ENCODE measurements around the gene CDKN2B-AS1.
"Not testable (repeated sequence)": the region's sequence is repeated elsewhere in the genome, so short reads cannot be mapped to it uniquely, and the experiment has no call there.

Gene CDKN2B-AS1

DNA sequence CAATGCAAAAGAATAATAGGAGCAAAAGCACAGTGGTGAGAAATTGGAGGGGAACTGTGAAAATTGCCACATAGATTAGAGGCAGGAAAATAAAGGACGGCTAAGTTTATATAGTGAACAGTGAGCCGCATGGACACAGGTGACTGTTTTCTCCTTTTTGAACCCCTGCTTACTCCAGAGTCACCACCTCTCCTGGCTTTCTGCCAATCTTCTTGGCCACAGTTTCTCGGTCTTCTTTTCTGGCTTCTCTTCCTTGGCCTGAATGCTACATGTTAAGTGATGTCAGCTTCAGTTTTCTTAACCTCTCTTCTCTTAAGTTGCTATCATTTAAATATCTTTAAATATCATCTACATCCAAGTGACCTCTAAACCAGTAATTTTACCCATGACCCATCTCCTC, 61.8 kb downstream of the CDKN2B-AS1 start:
- Histone ChIP-seq H3K9ac (ENCODE audit: low read length) (no peak overlapping the region), H3K9me2 (replicated peaks; ENCODE audit: insufficient read depth, low read length) (no peaks in the 10 kb centered on the region), H2AFZ (ENCODE audit: low read depth, low read length, severe bottlenecking) (no peak overlapping the region), H3K4me3 (ENCODE audit: insufficient read depth, low read length, poor library complexity, severe bottlenecking) (no peak overlapping the region), H4K20me1 (ENCODE audit: low read depth, low read length) (no peaks in the 10 kb centered on the region), H3K4me2 (ENCODE audit: low read depth, low read length, poor library complexity, severe bottlenecking) (no peak overlapping the region), H3K27ac (ENCODE audit: low read depth, low read length) (no peak overlapping the region), H3K9me3 (ENCODE audit: insufficient read depth, low read length) (no peaks in the 10 kb centered on the region), H3K27me3 (ENCODE audit: low read length) (no peaks in the 10 kb centered on the region), H3K36me3 (ENCODE audit: low read length) (no peaks in the 10 kb centered on the region), H3F3A (ENCODE audit: insufficient read depth) (no peaks in the 10 kb centered on the region), H3K79me2 (ENCODE audit: insufficient read depth, low read length) (no peaks in the 10 kb centered on the region)
- TF ChIP-seq, protein P1, sequence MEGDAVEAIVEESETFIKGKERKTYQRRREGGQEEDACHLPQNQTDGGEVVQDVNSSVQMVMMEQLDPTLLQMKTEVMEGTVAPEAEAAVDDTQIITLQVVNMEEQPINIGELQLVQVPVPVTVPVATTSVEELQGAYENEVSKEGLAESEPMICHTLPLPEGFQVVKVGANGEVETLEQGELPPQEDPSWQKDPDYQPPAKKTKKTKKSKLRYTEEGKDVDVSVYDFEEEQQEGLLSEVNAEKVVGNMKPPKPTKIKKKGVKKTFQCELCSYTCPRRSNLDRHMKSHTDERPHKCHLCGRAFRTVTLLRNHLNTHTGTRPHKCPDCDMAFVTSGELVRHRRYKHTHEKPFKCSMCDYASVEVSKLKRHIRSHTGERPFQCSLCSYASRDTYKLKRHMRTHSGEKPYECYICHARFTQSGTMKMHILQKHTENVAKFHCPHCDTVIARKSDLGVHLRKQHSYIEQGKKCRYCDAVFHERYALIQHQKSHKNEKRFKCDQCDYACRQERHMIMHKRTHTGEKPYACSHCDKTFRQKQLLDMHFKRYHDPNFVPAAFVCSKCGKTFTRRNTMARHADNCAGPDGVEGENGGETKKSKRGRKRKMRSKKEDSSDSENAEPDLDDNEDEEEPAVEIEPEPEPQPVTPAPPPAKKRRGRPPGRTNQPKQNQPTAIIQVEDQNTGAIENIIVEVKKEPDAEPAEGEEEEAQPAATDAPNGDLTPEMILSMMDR (IDR thresholded peaks at IDR 0.05; ENCODE audit: insufficient read depth, low read length, poor library complexity, severe bottlenecking) = no peak
- TF ChIP-seq EZH2phosphoT487 (conservative IDR thresholded peaks at IDR 0.05; ENCODE audit: low read length) = no peak

DNA sequence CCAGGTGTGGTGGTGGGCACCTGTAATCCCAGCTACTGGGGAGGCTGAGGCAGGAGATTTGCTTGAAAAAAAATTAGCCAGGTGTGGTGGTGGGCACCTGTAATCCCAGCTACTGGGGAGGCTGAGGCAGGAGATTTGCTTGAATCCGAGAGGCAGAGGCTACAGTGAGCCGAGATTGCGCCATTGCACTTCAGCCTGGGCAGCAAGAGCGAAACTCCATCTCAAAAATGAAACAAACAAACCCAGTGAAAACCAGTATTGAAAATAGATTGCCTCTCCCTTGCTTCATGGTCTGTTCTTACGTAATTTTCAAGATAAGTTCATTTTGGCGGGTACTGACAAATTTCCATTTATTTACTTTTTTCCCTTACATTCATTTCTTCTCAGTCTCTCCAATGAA, 63.4 kb downstream of the CDKN2B-AS1 start:
- H3K36me3 ChIP-seq (ENCODE audit: low read length) = not testable (repeated sequence)

DNA sequence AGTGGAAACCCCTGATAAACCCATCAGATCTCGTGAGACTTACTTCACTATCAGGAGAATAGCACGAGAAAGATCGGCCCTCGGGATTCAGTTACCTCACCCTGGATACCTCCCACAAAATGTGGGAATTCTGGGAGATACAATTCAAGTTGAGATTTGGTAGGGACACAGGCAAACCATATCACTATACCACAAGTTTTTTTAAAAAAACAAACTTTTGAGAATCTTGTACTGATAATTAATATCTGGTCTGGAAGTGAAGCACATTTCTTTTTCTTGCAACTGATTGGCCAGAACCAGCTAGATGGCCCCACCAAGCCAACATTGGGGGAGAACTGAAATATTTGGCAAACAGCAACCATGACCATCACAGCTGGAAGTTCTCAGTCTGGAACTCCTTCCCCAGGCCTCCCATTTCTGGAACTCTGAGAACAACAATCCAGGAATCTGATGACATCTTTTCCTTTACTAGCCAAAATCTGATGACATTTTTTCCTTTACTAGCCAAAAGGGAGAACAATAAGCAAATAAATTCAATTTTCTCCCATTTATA, 66.3 kb downstream of the CDKN2B-AS1 start:
- Histone ChIP-seq H3K9ac (ENCODE audit: low read length) (no peak overlapping the region), H3K27ac (ENCODE audit: low read depth, low read length) (no peak overlapping the region), H3F3A (ENCODE audit: insufficient read depth) (no peaks in the 10 kb centered on the region), H3K4me3 (ENCODE audit: insufficient read depth, low read length, poor library complexity, severe bottlenecking) (no peak overlapping the region), H3K9me2 (replicated peaks; ENCODE audit: insufficient read depth, low read length) (no peaks in the 10 kb centered on the region), H3K27me3 (ENCODE audit: low read length) (no peaks in the 10 kb centered on the region), H3K79me2 (ENCODE audit: insufficient read depth, low read length) (no peaks in the 10 kb centered on the region), H2AFZ (ENCODE audit: low read depth, low read length, severe bottlenecking) (no peak overlapping the region), H3K4me2 (ENCODE audit: low read depth, low read length, poor library complexity, severe bottlenecking) (no peak overlapping the region), H4K20me1 (ENCODE audit: low read depth, low read length) (no peaks in the 10 kb centered on the region), H3K9me3 (ENCODE audit: insufficient read depth, low read length) (no peaks in the 10 kb centered on the region), H3K36me3 (ENCODE audit: low read length) (no peaks in the 10 kb centered on the region)
- TF ChIP-seq, protein P1 (IDR thresholded peaks at IDR 0.05; ENCODE audit: insufficient read depth, low read length, poor library complexity, severe bottlenecking) = no peak
- TF ChIP-seq EZH2phosphoT487 (conservative IDR thresholded peaks at IDR 0.05; ENCODE audit: low read length) = no peak

More for the DNA sequence above, 63.4 kb downstream of the CDKN2B-AS1 start:
- not testable (repeated sequence) for H3F3A ChIP-seq (ENCODE audit: insufficient read depth); H3K27me3 ChIP-seq (ENCODE audit: low read length); H2AFZ ChIP-seq (ENCODE audit: low read depth, low read length, severe bottlenecking); H3K9ac ChIP-seq (ENCODE audit: low read length); H3K9me2 ChIP-seq (replicated peaks; ENCODE audit: insufficient read depth, low read length); H4K20me1 ChIP-seq (ENCODE audit: low read depth, low read length); H3K4me2 ChIP-seq (ENCODE audit: low read depth, low read length, poor library complexity, severe bottlenecking); H3K79me2 ChIP-seq (ENCODE audit: insufficient read depth, low read length); H3K27ac ChIP-seq (ENCODE audit: low read depth, low read length); H3K9me3 ChIP-seq (ENCODE audit: insufficient read depth, low read length); H3K4me3 ChIP-seq (ENCODE audit: insufficient read depth, low read length, poor library complexity, severe bottlenecking)

DNA sequence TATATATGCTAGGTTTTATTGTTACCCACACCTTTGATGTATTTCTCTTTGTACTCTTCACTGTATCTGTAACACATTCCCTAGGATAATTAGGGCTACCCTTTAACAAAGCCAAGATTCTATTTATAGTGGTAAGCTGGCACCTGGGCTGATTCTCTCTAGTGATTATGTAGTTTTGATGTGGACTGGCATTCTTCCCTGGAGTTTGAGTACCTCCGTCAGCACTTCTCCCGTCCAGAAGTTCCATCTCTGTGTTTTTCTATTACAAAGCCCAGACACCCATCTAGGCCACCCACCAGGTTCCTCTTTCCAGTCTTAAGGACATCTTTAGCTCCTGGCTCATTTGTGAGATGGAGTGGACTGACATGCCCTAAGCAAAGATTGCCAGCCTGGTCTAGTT, 70.4 kb downstream of the CDKN2B-AS1 start:
- H4K20me1 ChIP-seq (ENCODE audit: low read depth, low read length) = no peaks in the 10 kb centered on the region
- no peak overlapping the region for H3K27ac ChIP-seq (ENCODE audit: low read depth, low read length)
- H3K9ac ChIP-seq (ENCODE audit: low read length) = no peak overlapping the region
- no peak overlapping the region for H3K4me3 ChIP-seq (ENCODE audit: insufficient read depth, low read length, poor library complexity, severe bottlenecking)
- H3K79me2 ChIP-seq (ENCODE audit: insufficient read depth, low read length) = no peaks in the 10 kb centered on the region
- H3K9me3 ChIP-seq (ENCODE audit: insufficient read depth, low read length) = no peaks in the 10 kb centered on the region
- H2AFZ ChIP-seq (ENCODE audit: low read depth, low read length, severe bottlenecking) = no peak overlapping the region
- no peak for TF ChIP-seq EZH2phosphoT487 (conservative IDR thresholded peaks at IDR 0.05; ENCODE audit: low read length)
- TF ChIP-seq, protein P1 (IDR thresholded peaks at IDR 0.05; ENCODE audit: insufficient read depth, low read length, poor library complexity, severe bottlenecking) = no peak
- H3K9me2 ChIP-seq (replicated peaks; ENCODE audit: insufficient read depth, low read length) = no peaks in the 10 kb centered on the region
- no peaks in the 10 kb centered on the region for H3K27me3 ChIP-seq (ENCODE audit: low read length)
- no peak overlapping the region for H3K4me2 ChIP-seq (ENCODE audit: low read depth, low read length, poor library complexity, severe bottlenecking)
- no peaks in the 10 kb centered on the region for H3F3A ChIP-seq (ENCODE audit: insufficient read depth)
- no peaks in the 10 kb centered on the region for H3K36me3 ChIP-seq (ENCODE audit: low read length)

All from SU-DHL-6 (cell line).